H1 (cell line): ENCODE data around the gene PPP1R12A.

Experiments used
- E2F6 ChIP-seq: IDR thresholded peaks from 2 replicates; pipeline ENCODE4 v1.6.1; 2012; ENCODE audit warnings: inconsistent platforms
- NRF1 ChIP-seq: IDR thresholded peaks from 2 replicates; pipeline ENCODE4 v1.6.1; 2011; ENCODE audit warnings: mild to moderate bottlenecking, low read depth, low read length, improper control_type of control experiment
- POLR2A ChIP-seq, 2 experiments: IDR thresholded peaks; 1 replicate in 1 of 2; 2 replicates in 1 of 2; pipeline ENCODE4 v1.6.1; 2011; ENCODE audit warnings: low read depth in 2 of 2, low read length in 2 of 2, mild to moderate bottlenecking in 2 of 2; ENCODE audit errors: control extremely low read depth in 1 of 2
- SAP30 ChIP-seq: fragments of 300-600 bp; sonication (generic); IDR thresholded peaks from 2 replicates; pipeline ENCODE4 v1.7.1; 2012; ENCODE audit warnings: low read length, moderate library complexity, mild to moderate bottlenecking, inconsistent platforms; ENCODE audit not compliant: insufficient read depth, insufficient replicate concordance
- ZNF274 ChIP-seq: IDR thresholded peaks from 2 replicates; pipeline ENCODE4 v1.7.0; 2012; ENCODE audit warnings: low read length, borderline replicate concordance; ENCODE audit errors: extremely low read depth
- TF ChIP-seq, protein P1 (sequence below): IDR thresholded peaks from 2 replicates; pipeline ENCODE4 v1.6.1; 2011; ENCODE audit warnings: low read length, improper control_type of control experiment

GRCh38 chr12:79842630-79843029 is 92.3 kb downstream of the PPP1R12A start:
- TF ChIP-seq POLR2A (IDR thresholded peaks at IDR 0.05; ENCODE audit: control extremely low read depth in 1 of 2, low read depth in 2 of 2, low read length in 2 of 2) (no peak), NRF1 (no peak), E2F6 (no peak), SAP30 (no peak), ZNF274 (no peak)
- TF ChIP-seq, protein P1, sequence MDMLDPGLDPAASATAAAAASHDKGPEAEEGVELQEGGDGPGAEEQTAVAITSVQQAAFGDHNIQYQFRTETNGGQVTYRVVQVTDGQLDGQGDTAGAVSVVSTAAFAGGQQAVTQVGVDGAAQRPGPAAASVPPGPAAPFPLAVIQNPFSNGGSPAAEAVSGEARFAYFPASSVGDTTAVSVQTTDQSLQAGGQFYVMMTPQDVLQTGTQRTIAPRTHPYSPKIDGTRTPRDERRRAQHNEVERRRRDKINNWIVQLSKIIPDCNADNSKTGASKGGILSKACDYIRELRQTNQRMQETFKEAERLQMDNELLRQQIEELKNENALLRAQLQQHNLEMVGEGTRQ: no peak
